SHP77 (cell line): ENCODE data around the gene RNF157.
A peak's percentile ranks its signal among the peaks of the same experiment; 100 is the strongest.

Experiments used
- DNase-seq, 2 experiments: peaks; one replicate each; lab custom pipeline; 2025; lab: John Stamatoyannopoulos, UW

RNF157 gene

DNA sequence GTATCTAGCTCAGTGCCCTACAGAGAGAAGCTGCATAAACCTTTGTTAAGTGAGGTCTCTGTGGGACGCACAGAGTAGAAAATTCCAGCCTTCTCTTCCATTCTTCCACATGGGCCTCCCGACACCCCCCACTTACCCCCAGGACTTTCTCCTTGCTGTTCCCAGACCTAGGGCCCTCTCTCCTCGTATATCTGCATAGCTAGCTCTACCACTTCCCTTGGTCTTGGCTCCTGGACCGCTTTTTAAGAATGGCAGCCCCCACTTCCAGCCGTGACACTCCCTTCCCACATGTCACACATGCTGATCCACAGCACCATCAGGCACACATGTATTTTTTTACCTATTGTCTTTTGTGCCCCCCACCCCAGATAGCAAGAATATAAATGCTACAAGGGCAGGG, 82.5 kb downstream of the RNF157 start:
- DNase-seq: no peak

DNA sequence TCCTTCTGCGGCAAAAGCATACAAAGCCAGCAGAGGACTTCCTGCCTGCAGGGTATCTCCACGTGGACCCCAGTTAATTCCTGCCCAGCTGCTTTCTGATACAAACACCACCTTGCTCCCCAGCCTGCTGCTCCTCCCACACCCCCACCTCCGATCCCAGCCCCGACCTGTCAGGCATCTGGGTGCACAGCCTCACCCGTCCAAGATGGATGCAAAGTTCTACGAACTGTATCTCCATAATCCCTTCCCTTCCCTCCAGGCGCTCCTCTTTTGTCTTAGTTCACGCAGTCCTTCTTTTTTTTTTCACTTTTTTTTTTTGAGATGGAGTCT, 83.7 kb downstream of the RNF157 start:
- DNase-seq: no peak

DNA sequence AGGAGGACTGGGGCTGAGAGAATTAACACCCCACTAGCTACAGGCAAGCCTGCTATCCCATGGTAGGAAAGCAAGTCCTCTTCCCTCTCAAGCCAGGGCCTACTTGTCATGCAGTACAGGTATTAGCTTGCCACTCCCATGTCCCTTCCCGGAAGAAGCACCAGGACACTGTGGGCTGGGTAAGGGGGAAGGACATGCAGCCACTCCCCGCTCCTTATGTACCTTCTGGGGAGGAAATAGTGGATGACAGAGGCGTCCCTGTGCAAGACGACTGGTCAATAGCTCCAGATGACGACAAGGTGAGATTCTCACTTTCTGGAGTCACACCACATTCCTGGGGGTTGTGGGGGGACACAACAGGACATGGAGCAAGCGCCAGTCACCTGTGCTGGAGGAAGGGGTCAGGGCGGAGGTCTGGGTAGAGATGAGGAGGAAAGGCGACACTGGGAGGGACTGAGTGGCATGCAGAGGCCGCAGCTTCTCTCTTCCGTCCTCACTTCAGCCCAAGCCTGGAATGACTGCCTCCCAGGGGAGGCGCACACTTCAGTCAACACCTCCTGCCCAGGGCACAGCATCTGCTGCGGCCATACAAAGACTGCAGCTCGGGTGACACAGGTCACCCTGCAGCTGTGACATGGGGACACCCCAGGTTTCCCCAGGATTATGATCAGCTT, 84.2 kb downstream of the RNF157 start:
- no peak for DNase-seq

DNA sequence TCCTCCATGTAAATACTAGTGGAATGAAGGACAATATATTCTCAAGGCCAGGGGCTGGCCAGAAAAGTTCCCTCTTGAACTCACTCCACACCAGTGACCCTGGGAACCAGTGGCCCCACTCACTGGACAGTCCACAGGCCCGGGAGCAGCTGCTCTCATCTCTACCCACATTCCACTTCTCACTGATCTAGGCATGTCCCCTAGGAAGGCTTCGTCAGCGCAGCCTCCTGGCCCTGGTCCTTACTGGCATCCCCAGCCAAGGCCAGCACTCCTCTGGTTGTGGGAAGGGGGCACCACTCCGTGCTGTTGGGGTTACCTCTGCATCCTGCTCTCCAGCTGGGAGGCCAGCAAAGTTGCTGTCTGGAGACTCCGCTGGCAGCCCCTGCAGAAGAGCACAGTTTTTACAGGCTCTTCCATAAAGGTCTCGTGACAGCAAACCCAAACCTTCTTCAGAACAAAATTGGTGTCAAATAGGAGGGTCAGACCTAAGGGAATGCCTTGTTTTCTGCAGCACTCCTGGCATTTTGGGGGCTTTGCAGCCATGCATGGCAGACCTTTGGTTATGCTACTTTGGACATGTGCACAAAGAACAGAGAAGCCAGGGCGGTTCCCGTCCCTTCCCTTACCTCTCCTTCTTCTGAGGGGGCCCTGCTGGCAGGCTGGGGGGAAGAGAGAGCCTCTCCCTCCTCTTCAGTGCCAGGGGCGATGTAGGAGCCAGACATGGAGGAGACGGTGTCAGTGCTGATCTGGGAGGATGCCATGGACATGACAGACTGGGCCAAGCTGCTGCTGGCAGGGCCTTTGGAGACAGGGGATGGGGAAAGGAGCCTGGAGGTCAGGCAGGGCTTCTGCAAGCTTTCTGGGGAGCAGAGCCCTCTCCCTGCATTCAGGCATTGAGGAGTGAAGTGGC, 85.1 kb downstream of the RNF157 start:
- no peak for DNase-seq

DNA sequence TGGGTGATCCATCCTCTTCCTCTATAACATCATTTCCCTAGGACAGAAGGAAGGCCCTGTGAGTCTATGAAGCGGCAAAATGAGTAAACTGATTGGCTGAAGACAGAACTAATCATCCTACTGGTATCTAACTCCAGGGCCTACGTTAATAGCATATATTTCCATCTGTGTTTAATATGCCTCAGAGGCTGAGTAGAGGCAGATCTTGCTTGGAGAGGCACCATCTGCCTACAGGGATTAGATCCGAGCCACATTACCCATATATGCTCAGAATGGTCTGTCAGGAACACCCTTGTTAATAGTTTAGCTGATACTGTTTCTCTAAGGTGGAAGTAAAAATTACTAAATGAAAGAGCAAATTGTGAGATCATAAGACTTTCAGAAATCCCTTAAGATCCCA, 86.0 kb downstream of the RNF157 start:
- DNase-seq: no peak

DNA sequence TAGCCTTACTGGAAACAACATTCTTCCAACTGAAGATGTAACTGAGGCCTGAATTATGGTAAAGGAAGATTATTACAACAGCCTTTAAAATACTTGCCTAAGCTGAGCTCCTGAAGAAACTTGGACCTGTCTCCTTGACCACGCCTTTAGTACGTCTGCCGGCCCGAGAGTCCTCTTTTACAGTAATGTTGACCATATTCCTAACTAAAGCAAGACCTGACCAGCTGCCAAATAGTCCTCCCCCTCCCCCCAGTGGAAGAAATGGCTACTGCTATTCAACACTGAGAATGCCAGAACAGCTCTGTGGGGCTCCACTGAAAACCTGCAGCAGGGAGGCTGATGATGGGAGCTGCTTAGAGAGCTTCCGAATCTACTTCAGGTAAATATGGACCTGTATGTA, 86.7 kb downstream of the RNF157 start:
- no peak for DNase-seq

DNA sequence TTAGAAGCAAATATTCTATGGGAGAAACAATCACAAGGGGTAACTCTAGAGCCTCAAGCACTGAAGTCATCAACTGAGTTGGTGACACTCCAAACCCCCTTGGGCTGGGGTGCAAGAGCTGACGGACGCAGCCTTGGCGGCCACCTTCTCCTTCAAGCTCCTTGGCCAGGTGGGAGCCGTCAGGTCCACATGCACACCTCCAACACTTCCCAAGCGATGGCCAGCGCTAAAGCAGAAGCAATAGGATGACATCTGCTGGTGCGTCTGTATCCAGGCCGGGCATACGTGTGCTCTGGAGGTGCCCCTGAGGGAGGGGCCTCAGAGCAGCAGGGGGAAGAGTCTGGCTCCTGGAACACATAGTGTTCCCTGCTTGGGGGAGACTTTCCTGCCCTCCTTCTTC, 87.1 kb downstream of the RNF157 start:
- DNase-seq: no peak

DNA sequence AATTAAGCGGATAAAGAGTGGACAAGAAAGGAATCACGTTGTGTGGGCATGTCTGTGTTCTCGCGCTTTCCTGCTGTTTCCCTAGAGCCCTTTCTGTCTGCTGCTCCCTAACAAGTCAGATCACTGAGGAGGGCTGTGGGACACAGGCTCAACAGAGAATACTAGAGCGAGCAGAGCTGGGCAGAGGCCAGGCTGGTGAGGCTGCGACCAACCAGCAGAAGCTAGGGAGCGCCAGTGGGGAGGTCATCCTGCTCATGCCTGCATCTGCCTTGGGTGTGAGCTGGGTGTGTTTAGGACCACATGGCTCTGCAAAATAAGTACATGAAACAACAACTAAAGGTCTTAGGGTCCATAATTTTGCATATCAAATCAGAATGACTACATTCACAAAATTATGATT, 87.7 kb downstream of the RNF157 start:
- DNase-seq: no peak

DNA sequence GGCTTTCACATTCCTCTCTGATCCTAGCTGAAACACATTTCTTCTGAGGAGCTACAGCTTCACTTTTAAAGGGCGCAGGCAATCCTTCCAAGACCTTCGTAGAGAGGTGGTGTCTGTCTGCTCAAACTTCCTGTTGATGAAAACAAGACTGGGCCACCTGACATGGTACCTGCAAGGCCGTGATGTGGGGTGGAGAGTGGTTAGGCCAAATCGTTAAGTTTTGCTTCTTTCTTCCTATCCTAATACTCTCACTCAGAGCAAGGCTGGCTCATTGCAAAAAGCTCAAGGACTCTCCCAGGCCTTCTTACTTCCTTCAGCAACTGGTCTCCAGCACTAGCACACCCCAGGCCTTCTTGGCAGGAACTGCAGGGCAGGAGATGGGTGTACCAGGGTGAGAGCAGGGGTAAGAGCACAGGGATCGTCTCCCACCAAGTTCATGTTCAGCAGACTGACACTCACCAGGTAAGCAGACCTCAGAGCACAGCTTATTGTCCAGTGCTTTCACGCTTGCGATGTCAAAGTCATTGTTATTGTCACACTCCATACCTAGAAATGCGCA, 88.3 kb downstream of the RNF157 start:
- no peak for DNase-seq

DNA sequence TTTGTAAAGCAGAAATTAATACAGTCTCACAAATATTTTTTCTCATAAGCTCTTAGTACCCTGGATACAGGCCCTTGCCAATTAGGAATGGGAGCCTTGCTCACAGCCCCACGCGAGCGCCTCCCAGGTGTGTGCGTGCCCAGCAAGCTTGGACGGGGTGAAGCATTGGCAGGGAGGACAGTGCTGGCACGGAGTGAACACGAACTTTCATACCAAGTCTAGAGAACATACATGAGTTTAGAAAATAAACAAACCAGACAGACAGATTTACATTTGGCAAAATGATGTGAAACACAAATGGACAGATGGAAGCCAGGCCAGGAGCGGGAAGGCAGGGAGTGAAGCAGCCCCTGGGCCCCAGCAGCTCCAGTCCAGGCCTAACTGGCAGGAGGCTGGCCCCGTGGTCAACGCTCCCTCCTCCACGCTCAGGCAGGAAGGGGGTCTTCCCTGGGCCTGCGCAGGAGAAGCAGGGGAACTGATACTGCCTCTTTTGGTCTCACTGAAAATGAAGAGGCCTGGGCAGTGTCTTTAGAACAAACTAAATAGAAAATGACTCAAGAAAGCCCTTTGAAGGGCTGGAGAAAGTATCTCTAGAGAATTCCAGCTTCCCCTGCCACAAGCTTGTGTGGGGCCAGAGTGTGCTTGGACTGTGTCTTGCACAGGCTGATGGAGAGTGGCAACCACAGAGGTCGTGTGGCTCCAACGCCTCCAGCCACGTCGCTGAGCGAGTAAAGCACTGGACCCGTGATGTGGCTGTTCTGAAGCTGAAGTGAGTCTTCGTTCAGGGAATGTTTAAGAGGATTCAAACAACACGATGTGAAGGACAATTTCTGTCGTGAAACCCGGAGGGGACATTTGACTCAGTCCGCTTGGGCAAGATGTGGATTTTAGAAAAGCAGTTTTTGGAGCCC, 89.3 kb downstream of the RNF157 start:
- no peak for DNase-seq

DNA sequence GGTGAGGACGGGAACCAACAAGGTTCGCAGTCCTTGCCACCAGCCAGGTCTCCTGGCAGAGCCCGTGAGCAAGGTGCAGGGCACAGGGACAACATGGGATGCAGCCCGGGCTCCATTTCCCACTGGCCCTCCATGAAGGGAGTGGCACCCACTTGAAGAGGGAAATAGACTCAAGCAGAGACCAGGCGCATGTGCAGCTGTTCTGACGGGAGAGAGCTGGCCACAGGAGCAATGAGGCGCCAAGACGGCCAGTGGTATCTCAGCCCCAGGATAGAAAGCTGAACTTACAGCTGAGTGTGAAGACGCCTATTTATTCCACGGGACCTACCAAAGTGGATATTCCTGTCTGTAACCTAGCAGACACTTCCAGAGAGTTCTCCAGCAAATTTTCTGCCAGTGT, 91.1 kb downstream of the RNF157 start:
- no peak for DNase-seq

DNA sequence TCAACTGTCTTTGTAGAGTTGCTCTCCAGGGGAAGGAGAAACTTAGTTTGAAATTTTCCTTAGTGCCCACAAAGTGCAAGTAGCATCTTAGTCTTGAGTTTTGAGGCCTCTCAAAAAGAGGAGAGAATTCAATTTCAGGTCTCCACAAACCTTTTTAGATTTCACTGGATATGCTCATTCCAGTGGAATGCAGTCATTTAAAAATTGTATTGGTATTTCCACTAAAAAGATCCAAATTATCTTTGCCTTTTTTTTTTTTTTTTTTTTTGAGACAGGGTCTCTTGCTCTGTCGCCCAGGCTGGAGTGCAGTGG, 92.3 kb downstream of the RNF157 start:
- DNase-seq: no peak

DNA sequence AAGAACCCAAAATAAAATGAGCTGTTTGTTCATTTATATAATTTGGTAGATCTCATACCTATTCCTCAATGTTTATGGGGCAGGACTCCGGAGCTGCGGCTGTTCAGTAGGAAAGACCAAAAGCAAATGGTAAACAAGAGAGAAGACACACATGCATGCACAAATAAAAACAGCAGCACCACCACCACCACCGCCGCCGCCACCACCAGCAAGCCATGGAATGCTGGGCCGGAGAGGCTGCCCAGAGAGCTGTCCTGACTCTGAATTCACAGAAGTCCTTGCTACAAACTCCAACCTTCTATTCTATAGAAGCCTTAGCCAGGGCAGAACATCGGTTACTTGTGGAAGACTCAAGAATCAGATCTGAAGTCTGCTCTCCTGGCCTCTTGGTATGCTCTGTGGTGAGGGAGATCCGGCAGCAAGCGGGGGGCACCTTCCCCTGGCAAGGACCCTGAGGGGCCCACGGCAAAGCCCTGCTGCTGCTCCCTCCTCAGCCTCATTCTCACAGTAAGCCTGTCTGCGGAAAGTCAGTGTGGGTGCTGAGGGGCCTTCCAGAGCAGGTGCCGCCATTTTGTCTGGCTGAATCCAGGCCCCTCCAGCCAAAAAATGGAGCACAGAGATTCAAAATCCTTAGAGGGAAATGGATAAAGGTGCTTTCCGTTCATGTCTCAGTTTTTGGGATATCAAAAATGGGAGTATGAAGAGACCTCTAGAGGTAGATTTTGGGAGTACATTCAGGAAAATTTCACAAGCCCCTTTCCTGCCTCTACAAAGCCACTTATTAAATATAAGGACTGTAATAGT, 92.9 kb downstream of the RNF157 start:
- peak in 1 of 2 experiments; percentile 20 for DNase-seq

DNA sequence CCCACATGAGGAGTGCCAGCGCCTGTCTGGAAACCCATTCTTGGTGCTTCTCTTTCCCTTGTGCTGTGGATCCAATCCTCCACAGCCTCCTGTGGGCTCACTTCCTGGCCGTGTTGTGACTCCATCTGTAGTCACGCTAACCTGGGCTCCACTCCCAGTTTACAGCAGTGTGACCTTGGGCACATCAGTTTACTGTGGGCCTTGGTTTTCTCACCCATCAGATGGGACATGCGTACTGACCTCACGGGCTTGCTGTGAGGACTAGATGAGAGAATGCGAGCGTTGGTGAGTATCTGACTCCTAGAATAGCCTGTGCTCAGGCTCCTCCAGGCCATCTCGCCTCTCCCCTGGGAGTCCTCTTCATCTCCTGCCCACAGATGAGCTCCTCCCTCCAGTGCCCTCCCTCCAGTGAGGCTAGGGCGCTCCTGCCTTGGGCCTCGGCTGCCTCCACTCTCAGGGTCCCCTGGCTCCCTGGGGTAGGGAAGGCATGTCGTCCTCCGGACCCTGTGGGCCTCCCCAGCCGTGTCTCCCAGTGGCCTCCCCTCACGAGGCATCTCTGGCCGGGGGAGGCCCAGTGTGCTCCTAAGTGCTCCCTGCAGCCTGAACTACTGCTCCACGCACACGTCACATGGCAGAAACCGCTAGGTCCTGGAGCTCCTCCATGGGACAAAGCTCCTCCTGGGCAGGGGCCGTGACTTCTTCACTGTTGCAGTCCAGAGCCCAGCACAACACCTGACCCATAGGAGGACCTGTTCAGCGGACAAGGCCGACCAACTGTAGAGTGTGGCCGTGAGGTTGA, 94.0 kb downstream of the RNF157 start:
- no peak for DNase-seq

DNA sequence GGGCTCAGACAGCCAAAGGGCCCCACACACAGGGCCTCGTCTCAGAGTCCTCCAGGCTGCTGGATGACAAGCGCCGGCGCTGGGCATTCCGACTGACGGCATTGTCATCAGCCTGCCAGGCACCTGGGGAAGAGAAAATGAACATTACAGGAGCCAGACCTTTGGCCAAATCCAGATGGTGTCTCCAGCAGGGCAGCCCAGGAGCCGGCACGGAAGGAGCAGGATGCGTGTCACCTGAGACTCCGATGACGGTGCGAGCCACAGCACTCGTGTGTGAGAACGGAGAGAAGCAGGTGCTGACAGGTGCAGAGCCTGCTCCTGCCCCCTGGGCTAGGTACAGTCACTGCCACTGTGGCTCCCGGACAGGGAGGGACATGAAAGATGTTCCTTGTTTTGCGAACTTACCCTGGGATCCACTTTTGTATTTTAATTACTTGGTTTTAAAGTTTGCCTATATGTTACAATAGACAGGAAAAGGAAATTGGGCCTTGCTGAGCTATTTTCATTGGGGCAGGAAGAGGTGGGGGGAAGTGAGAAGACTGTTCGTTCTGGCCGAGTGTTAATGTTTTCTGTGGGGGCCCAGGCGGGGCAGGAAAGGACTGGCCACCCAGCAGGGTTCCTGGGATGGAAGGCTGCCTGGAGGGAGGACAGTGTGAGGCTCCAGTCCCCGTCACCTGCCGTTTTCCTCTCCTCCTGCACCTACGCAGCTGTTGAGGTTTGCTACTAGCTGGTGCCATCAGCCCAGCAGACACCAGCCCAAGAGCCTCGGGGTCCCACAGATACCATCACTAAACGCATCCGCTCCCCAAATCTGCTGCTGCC, 94.9 kb downstream of the RNF157 start:
- DNase-seq: peak in 1 of 2 experiments; percentile 44

DNA sequence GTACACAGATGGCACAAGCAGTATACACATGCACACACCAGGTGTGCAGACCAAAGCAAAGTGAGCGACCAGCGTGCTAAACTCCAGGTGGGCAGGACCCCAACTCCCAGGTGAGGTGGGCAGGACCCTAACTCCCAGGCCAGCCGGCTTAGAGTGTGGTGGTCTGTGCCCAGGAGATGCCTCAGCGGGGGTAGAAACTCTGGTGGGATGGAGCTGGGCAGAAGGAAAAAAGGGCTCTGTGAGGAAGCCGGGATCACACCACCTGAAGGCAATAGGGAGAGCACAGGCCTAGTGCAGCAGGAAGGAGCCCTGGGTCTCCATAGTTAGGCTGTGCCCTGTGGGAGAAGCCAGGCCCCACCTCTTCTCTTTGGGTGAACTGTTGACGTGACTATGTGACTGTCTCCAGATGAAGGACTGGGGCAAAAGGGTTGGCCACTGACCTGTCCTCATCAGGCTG, 97.7 kb downstream of the RNF157 start:
- no peak for DNase-seq

DNA sequence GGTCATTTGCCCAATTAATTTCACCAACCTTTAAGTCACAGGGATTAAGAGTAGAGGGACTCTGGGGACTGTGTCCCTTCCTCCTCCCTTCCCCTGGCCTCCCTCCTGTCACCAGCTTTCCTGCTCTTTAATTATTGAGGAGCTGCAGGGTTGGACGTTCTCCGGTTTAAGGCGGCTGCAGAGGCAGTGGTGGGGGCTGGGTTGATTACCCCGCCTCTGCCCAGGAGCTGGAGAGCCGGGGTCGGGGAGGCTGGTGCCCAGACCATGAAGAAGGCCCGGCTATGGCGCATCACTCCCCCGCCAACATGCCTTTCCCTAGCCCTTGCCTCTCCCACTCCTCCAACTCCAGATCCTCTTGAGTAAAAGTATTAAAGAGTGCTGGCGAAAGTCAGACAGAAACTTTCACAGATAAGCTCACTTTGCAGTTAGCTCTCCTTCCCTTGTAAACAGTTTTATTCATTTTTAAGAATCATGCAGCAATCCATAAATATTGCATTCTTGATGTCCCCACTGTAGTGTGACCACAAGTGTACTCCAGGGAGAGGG, 98.2 kb downstream of the RNF157 start:
- DNase-seq: no peak

DNA sequence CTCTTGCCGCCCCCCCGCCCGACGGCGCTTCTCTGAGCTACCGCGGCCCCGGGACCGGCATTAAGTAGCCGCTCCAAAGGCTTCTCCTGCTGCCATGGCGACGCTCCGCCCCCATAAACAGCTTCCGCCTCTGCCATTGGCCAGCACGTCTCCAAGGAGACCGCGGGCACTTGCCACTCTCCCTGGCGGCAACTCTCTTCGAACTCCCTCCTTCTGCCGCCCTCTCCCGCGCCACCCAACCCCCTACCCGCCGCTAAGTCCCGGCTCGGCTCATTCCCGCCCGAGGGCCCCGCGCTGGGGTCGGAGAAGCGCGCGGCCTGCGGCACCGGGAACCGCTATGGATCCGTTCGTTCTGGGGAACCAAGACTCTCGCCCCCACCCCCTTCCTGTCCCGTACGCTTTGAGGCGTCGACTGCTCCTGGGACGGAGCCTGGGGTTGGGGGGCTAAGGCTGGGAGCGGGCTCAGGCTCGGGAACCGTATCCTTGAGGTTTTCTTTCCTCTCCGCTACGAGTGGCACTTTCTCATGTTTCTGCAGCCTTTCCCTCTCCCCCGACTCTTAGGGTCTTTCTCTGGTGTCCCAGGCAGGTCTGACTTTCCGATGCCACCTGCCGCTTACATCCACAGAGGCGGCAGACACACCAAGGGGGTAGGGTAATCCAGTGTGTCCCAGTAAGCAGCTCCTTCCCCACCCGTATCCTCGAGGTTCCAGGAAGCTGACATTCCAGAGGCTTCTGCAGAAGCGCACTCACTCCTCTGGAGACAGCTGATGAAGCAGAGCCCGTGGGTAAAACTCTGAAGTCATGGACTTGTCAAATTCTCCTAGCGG, 98.9 kb downstream of the RNF157 start, which contains the start of gene FOXJ1:
FOXJ1 (minus strand) TSS at position 34 of the 827 bp plus-strand sequence. CDS start 850 bp downstream, outside the sequence.
- DNase-seq: peak; percentile 93 to 95
